Tibial nerve (tissue), 4 donors: ENCODE data around the gene SORL1-AS1.

Source experiments
- CTCF ChIP-seq, 5 experiments: fragments of 200-600 bp in 3 of 5; fragments of 450-650 bp in 2 of 5; sonication (generic) in 3 of 5; IDR thresholded peaks; one replicate each; pipeline ENCODE4 v1.5.1; 2016 to 2019; ENCODE audit warnings: antibody characterized with exemption in 5 of 5, mild to moderate bottlenecking in 3 of 5, moderate library complexity in 2 of 5
- EP300 ChIP-seq, 2 donors: sonication (generic); formaldehyde crosslinking; IDR thresholded peaks; one replicate each; pipeline ENCODE4 v1.6.1; 2017; ENCODE audit warnings: antibody characterized with exemption in 2 of 2, mild to moderate bottlenecking in 1 of 2
- POLR2A ChIP-seq, 2 donors: fragments of 450-650 bp; IDR thresholded peaks; one replicate each; pipeline ENCODE4 v1.6.1; 2017; ENCODE audit warnings: antibody characterized with exemption in 2 of 2, mild to moderate bottlenecking in 2 of 2, moderate library complexity in 2 of 2

- TF ChIP-seq CTCF (IDR thresholded peaks at IDR 0.05) (no peak), EP300 (IDR thresholded peaks at IDR 0.05) (peak in 1 of 2 donors; percentile 10), POLR2A (IDR thresholded peaks at IDR 0.05) (no peak)
Observed at GRCh38 chr11:121418625-121419114, 34.1 kb downstream of the SORL1-AS1 start.
